Osteocyte (in vitro differentiated cells): Measurements from ENCODE around the gene P2RX4. TPM values are rescaled to one million over a fixed set of nuclear protein-coding genes. Genes with fewer than 3 reads are reported as not detected.

ENCODE experiments used
- DNase-seq: peaks from one replicate; pipeline ENCODE4 v3.0.0; 2021; ENCODE audit warnings: mixed read lengths; ENCODE audit not compliant: unreplicated experiment; ENCODE audit errors: extremely low spot score
- H3K27ac Mint-ChIP-seq: one replicate; pipeline ENCODE4 v1.8.0; 2021; ENCODE audit warnings: mild to moderate bottlenecking, mixed read lengths; ENCODE audit not compliant: unreplicated experiment
- H3K27me3 Mint-ChIP-seq: one replicate; pipeline ENCODE4 v1.8.0; 2021; ENCODE audit warnings: mixed read lengths; ENCODE audit not compliant: unreplicated experiment
- H3K36me3 Mint-ChIP-seq: one replicate; pipeline ENCODE4 v1.8.0; 2021; ENCODE audit warnings: mixed read lengths; ENCODE audit not compliant: unreplicated experiment
- H3K4me1 Mint-ChIP-seq: one replicate; pipeline ENCODE4 v1.8.0; 2021; ENCODE audit warnings: mixed read lengths; ENCODE audit not compliant: unreplicated experiment
- H3K4me3 Mint-ChIP-seq: one replicate; pipeline ENCODE4 v1.8.0; 2021; ENCODE audit warnings: mild to moderate bottlenecking, moderate library complexity, mixed read lengths; ENCODE audit not compliant: unreplicated experiment
- H3K9me3 Mint-ChIP-seq: one replicate; pipeline ENCODE4 v1.8.0; 2021; ENCODE audit warnings: mixed read lengths; ENCODE audit not compliant: unreplicated experiment
- CTCF ChIP-seq: fragments of 200-600 bp; sonication (generic); IDR thresholded peaks from 2 replicates; pipeline ENCODE4 v1.5.0; 2021; ENCODE audit warnings: antibody characterized with exemption, mild to moderate bottlenecking, moderate library complexity
- total RNA-seq: library from RNA; stranded (reverse); gene quantifications from 2 replicates; pipeline ENCODE4 v1.2.1, GENCODE V29; 2021

Gene P2RX4
- total RNA-seq, 1 donor from 2014 or later = 20.3 TPM

GRCh38 chr12:121283388-121283787, 73.5 kb downstream of the P2RX4 start:
- Mint-ChIP-seq H3K27me3 (no peaks in the 10 kb centered on the region), H3K36me3 (peaks cover 3% of the 10 kb centered on the region), H3K9me3 (no peaks in the 10 kb centered on the region), H3K4me1 (no peaks in the 10 kb centered on the region), H3K27ac (no peak overlapping the region), H3K4me3 (no peak overlapping the region)
- TF ChIP-seq CTCF = no peak
- no peak for DNase-seq

Other genes starting within 250 kb of the P2RX4 start
- not detected in 2 replicates for gene HNF1A, start 231.6 kb upstream of the P2RX4 start, total RNA-seq
- 14.2 and 17.3 TPM in 2 replicates for gene C12orf43, start 193.6 kb upstream of the P2RX4 start, total RNA-seq
- gene OASL, start 170.9 kb upstream of the P2RX4 start, total RNA-seq = 0.21 and 0.24 TPM in 2 replicates
- gene P2RX7, start 77.3 kb upstream of the P2RX4 start, total RNA-seq = 0.08 and 0.30 TPM in 2 replicates
- gene CAMKK2, start 86.6 kb downstream of the P2RX4 start, total RNA-seq = 33.0 TPM in 2 replicates
- gene ANAPC5, start 142.3 kb downstream of the P2RX4 start, total RNA-seq = 130 TPM in 2 replicates
- 39.5 and 42.5 TPM in 2 replicates for gene RNF34, start 190.0 kb downstream of the P2RX4 start, total RNA-seq